ENCODE results near the gene SAYSD1. TPM values are rescaled to one million over a fixed set of nuclear protein-coding genes. Genes with fewer than 3 reads are reported as not detected.

SAYSD1 gene
- total RNA-seq, 1 experiment from 2014 or later, result 13.9 TPM

GRCh38 chr6:39079197-39080125 is 35.5 kb downstream of the SAYSD1 start:
- no peak for DNase-seq (ENCODE audit: low read depth)

GRCh38 chr6:39078695-39079094 is 36.3 kb downstream of the SAYSD1 start:
- DNase-seq (ENCODE audit: low read depth), result no peak

- no peak for DNase-seq (ENCODE audit: low read depth)
These were observed 36.9 kb downstream of the SAYSD1 start for GRCh38 chr6:39077882-39078594.

- DNase-seq (ENCODE audit: low read depth), result no peak
These were observed 38.1 kb downstream of the SAYSD1 start for GRCh38 chr6:39076623-39077535.

- DNase-seq (ENCODE audit: low read depth), result no peak
These were observed 39.0 kb downstream of the SAYSD1 start for GRCh38 chr6:39075807-39076622.

GRCh38 chr6:39075010-39075686 is 39.8 kb downstream of the SAYSD1 start:
- DNase-seq (ENCODE audit: low read depth), result no peak

- DNase-seq (ENCODE audit: low read depth), result no peak
These were observed 40.5 kb downstream of the SAYSD1 start for GRCh38 chr6:39074486-39074885.

GRCh38 chr6:39073471-39074355 is 41.3 kb downstream of the SAYSD1 start:
- no peak for DNase-seq (ENCODE audit: low read depth)

- no peak for DNase-seq (ENCODE audit: low read depth)
These were observed 42.2 kb downstream of the SAYSD1 start for GRCh38 chr6:39072830-39073229.

GRCh38 chr6:39068391-39068790 is 46.6 kb downstream of the SAYSD1 start:
- DNase-seq (ENCODE audit: low read depth), result no peak

GRCh38 chr6:39065561-39065960 is 49.4 kb downstream of the SAYSD1 start:
- DNase-seq (ENCODE audit: low read depth), result no peak

GRCh38 chr6:39063526-39063925 is 51.5 kb downstream of the SAYSD1 start:
- no peak for DNase-seq (ENCODE audit: low read depth)

- DNase-seq (ENCODE audit: low read depth), result no peak
These were observed 52.8 kb downstream of the SAYSD1 start for GRCh38 chr6:39062014-39062740.

GRCh38 chr6:39061588-39061987 is 53.4 kb downstream of the SAYSD1 start:
- DNase-seq (ENCODE audit: low read depth), result no peak

GRCh38 chr6:39061182-39061581 is 53.8 kb downstream of the SAYSD1 start:
- DNase-seq (ENCODE audit: low read depth), result no peak

- DNase-seq (ENCODE audit: low read depth), result no peak
These were observed 54.4 kb downstream of the SAYSD1 start for GRCh38 chr6:39060467-39061160.

- no peak for DNase-seq (ENCODE audit: low read depth)
These were observed 55.3 kb downstream of the SAYSD1 start for GRCh38 chr6:39059496-39060310.
